Progenitor cell of endocrine pancreas (in vitro differentiated cells): ENCODE measurements around the gene PDX1. TPM values are rescaled to one million over a fixed set of nuclear protein-coding genes. Genes with fewer than 3 reads are reported as not detected.

ENCODE experiments used
- DNase-seq: peaks from one replicate; pipeline ENCODE4 v3.0.0; 2021; ENCODE audit warnings: low spot score; ENCODE audit not compliant: unreplicated experiment
- H3K27ac Mint-ChIP-seq: 2 replicates; pipeline ENCODE4 v1.8.0; 2021; ENCODE audit warnings: mild to moderate bottlenecking, moderate library complexity, mixed read lengths
- H3K27me3 Mint-ChIP-seq: 2 replicates; pipeline ENCODE4 v1.8.0; 2021; ENCODE audit warnings: mixed read lengths
- H3K36me3 Mint-ChIP-seq: 2 replicates; pipeline ENCODE4 v1.8.0; 2022; ENCODE audit warnings: mixed read lengths; ENCODE audit not compliant: insufficient read depth
- H3K4me1 Mint-ChIP-seq: 2 replicates; pipeline ENCODE4 v1.8.0; 2021; ENCODE audit warnings: low read depth, mixed read lengths
- H3K4me3 Mint-ChIP-seq: 2 replicates; pipeline ENCODE4 v1.8.0; 2021; ENCODE audit warnings: low read depth, mild to moderate bottlenecking, moderate library complexity, mixed read lengths
- H3K9me3 Mint-ChIP-seq: 2 replicates; pipeline ENCODE4 v1.8.0; 2021; ENCODE audit warnings: low read depth, mixed read lengths
- CTCF ChIP-seq: fragments of 200-600 bp; sonication (generic); IDR thresholded peaks from one replicate; pipeline ENCODE4 v1.5.0; 2021; ENCODE audit warnings: antibody characterized with exemption, mild to moderate bottlenecking; ENCODE audit not compliant: unreplicated experiment
- total RNA-seq: library from RNA; stranded (reverse); gene quantifications from 2 replicates; pipeline ENCODE4 v1.2.1, GENCODE V29; 2021

The PDX1 gene
- total RNA-seq, 1 donor from 2014 or later: 303 TPM

GRCh38 chr13:27970382-27971235 is 50.8 kb downstream of the PDX1 start:
- peaks cover 38% of the 10 kb centered on the region for H3K4me1 Mint-ChIP-seq
- no peak overlapping the region for H3K27ac Mint-ChIP-seq
- H3K9me3 Mint-ChIP-seq: no peaks in the 10 kb centered on the region
- peak overlapping the region; percentile 34 for H3K4me3 Mint-ChIP-seq
- DNase-seq: peak; percentile 11
- TF ChIP-seq CTCF: no peak
- peaks cover 77% of the 10 kb centered on the region for H3K27me3 Mint-ChIP-seq
- no peaks in the 10 kb centered on the region for H3K36me3 Mint-ChIP-seq

DNA sequence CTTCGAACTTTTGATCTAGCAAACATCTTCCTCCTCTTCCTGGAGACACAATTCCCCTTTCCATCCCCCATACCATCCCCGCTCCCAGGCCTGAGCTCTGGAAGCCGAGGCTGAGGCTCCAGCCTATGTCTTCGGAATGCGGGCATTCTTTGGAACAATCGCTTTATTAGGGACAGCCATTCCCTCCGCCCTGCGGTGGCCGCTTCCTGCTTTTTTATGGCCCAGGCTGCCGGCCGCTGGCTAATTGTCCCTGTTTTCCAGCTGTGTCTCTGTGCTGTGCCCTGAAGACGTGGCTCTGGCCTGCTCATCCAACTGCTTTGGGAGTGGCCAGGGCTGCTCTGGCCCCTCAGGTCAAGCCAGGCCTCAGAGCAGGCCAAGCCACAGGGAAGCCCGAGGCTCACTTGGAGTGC is 51.4 kb downstream of the PDX1 start:
- peaks cover 81% of the 10 kb centered on the region for H3K27me3 Mint-ChIP-seq
- TF ChIP-seq CTCF: no peak
- no peak for DNase-seq
- peaks cover 32% of the 10 kb centered on the region for H3K4me1 Mint-ChIP-seq
- no peaks in the 10 kb centered on the region for H3K36me3 Mint-ChIP-seq
- no peaks in the 10 kb centered on the region for H3K9me3 Mint-ChIP-seq
- H3K4me3 Mint-ChIP-seq: no peak overlapping the region
- no peak overlapping the region for H3K27ac Mint-ChIP-seq

- Mint-ChIP-seq H3K27me3 (peaks cover 86% of the 10 kb centered on the region), H3K4me1 (peaks cover 28% of the 10 kb centered on the region), H3K27ac (no peak overlapping the region), H3K4me3 (no peak overlapping the region), H3K36me3 (no peaks in the 10 kb centered on the region), H3K9me3 (no peaks in the 10 kb centered on the region)
- DNase-seq: no peak
- TF ChIP-seq CTCF: no peak
Observed at GRCh38 chr13:27971776-27972477, 52.1 kb downstream of the PDX1 start.

DNA sequence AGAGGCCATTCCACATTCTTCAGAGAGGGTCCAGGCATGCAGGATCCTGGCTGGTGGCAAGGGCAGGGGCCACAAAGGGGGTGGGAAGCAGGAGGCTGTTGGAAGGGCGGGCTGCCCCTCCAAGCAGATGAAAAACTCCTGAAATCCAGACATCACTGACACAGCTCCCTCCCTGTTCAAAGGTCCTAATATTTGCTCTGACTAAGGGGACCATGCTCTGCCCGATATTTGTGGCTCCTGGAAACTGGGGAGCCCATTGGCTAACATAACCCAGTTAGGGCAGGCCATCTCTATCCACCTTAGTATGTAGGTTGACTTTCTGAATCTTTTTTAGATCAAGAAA is 52.6 kb downstream of the PDX1 start:
- peaks cover 22% of the 10 kb centered on the region for H3K4me1 Mint-ChIP-seq
- no peak for TF ChIP-seq CTCF
- no peak overlapping the region for H3K27ac Mint-ChIP-seq
- H3K36me3 Mint-ChIP-seq: no peaks in the 10 kb centered on the region
- DNase-seq: no peak
- H3K27me3 Mint-ChIP-seq: peaks cover 87% of the 10 kb centered on the region
- H3K4me3 Mint-ChIP-seq: no peak overlapping the region
- no peaks in the 10 kb centered on the region for H3K9me3 Mint-ChIP-seq

GRCh38 chr13:27973291-27973690 is 53.5 kb downstream of the PDX1 start:
- no peak overlapping the region for H3K4me3 Mint-ChIP-seq
- peak; percentile 6 for DNase-seq
- no peaks in the 10 kb centered on the region for H3K9me3 Mint-ChIP-seq
- no peaks in the 10 kb centered on the region for H3K36me3 Mint-ChIP-seq
- peaks cover 84% of the 10 kb centered on the region for H3K27me3 Mint-ChIP-seq
- H3K4me1 Mint-ChIP-seq: peaks cover 18% of the 10 kb centered on the region
- H3K27ac Mint-ChIP-seq: no peak overlapping the region
- TF ChIP-seq CTCF: no peak
